Mesothelial cell of epicardium (in vitro differentiated cells): ENCODE results near the gene CGRRF1. TPM values are rescaled to one million over a fixed set of nuclear protein-coding genes. Genes with fewer than 3 reads are reported as not detected.

Source experiments
- DNase-seq, 2 experiments: peaks; one replicate each; pipeline ENCODE4 v3.0.0; 2021; ENCODE audit warnings: low spot score in 2 of 2; ENCODE audit not compliant: unreplicated experiment in 2 of 2
- H3K27ac Mint-ChIP-seq: 2 replicates; pipeline ENCODE4 v1.8.0; 2021; ENCODE audit warnings: mixed read lengths
- H3K27me3 Mint-ChIP-seq: 2 replicates; pipeline ENCODE4 v1.8.0; 2021; ENCODE audit warnings: low read depth, mixed read lengths
- H3K36me3 Mint-ChIP-seq: 2 replicates; pipeline ENCODE4 v1.8.0; 2021; ENCODE audit warnings: mixed read lengths
- H3K4me1 Mint-ChIP-seq: 2 replicates; pipeline ENCODE4 v1.8.0; 2021; ENCODE audit warnings: mixed read lengths
- H3K4me3 Mint-ChIP-seq: 2 replicates; pipeline ENCODE4 v1.8.0; 2021; ENCODE audit warnings: mild to moderate bottlenecking, moderate library complexity, mixed read lengths
- H3K9me3 Mint-ChIP-seq: 2 replicates; pipeline ENCODE4 v1.8.0; 2021; ENCODE audit warnings: mixed read lengths
- total RNA-seq: library from RNA; stranded (reverse); gene quantifications from 3 replicates; pipeline ENCODE4 v1.2.1, GENCODE V29; 2021
- TF ChIP-seq, protein P1 (sequence below): fragments of 200-600 bp; sonication (generic); IDR thresholded peaks from one replicate; pipeline ENCODE4 v1.5.0; 2021; ENCODE audit warnings: antibody characterized with exemption; ENCODE audit not compliant: unreplicated experiment

The CGRRF1 gene
- total RNA-seq, 1 donor from 2014 or later, result 17.1 TPM

DNA sequence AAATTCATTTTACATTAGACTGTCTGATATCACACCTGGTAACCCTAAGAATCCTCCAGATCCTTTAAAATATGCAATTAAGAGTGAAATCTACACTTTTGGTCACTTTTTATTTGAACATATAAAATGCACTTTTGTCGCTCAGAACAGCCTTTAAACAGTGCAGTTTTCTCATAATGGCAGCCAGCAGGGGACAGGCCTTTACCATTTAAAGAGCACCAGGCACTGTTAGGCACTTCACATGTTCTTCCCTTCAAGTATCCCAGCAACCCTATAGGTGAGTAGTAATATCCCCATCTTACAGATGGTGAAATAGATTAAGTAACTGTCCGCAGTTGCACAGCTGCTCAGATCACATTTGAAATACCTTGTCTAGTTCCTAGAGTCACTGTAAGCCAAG, 45.9 kb downstream of the CGRRF1 start:
- Mint-ChIP-seq H3K27me3 (no peaks in the 10 kb centered on the region), H3K4me1 (no peaks in the 10 kb centered on the region), H3K4me3 (no peak overlapping the region), H3K27ac (no peak overlapping the region), H3K36me3 (no peaks in the 10 kb centered on the region), H3K9me3 (no peaks in the 10 kb centered on the region)
- DNase-seq, result no peak
- TF ChIP-seq, protein P1, sequence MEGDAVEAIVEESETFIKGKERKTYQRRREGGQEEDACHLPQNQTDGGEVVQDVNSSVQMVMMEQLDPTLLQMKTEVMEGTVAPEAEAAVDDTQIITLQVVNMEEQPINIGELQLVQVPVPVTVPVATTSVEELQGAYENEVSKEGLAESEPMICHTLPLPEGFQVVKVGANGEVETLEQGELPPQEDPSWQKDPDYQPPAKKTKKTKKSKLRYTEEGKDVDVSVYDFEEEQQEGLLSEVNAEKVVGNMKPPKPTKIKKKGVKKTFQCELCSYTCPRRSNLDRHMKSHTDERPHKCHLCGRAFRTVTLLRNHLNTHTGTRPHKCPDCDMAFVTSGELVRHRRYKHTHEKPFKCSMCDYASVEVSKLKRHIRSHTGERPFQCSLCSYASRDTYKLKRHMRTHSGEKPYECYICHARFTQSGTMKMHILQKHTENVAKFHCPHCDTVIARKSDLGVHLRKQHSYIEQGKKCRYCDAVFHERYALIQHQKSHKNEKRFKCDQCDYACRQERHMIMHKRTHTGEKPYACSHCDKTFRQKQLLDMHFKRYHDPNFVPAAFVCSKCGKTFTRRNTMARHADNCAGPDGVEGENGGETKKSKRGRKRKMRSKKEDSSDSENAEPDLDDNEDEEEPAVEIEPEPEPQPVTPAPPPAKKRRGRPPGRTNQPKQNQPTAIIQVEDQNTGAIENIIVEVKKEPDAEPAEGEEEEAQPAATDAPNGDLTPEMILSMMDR, result no peak

DNA sequence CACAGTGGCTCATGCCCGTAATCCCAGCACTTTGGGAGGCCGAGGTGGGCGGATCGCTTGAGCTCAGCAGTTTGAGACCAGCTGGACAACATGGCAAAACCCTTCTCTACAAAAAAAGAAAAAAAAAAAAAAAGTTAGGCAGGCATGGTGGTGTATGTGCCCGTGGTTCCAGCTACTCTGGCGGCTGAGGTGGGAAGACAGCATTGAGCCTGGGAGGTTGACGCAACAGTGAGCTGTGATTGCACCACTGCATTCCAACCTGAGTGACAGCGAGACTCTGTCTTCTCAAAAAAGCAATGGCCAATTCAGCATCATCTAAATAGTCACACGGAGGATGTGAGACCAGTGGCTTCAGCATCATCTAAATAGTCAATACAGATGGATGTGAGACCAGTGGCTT, 46.8 kb downstream of the CGRRF1 start:
- H3K27ac Mint-ChIP-seq, result no peak overlapping the region
- DNase-seq, result no peak
- H3K36me3 Mint-ChIP-seq, result no peaks in the 10 kb centered on the region
- TF ChIP-seq, protein P1, result no peak
- H3K27me3 Mint-ChIP-seq, result no peaks in the 10 kb centered on the region
- H3K9me3 Mint-ChIP-seq, result no peaks in the 10 kb centered on the region
- no peaks in the 10 kb centered on the region for H3K4me1 Mint-ChIP-seq
- H3K4me3 Mint-ChIP-seq, result no peak overlapping the region

DNA sequence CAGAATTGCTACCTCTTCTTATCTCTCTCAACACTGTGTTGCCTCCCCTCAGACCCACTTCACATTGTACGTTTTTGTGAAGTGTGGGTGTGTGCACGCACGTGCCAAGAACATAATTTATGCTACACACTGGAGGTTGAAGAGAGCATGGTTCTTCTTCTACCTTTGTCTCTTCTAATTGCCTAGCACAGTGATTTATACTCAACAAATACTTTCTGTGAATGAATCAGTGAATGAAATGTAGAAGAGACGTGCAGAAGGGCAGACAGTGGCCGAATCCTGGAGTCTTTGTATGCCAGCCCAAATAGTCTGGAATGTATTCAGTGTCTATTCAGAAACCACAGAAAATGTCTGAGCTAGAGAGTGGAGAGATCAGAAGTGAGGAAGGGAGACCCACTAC, 52.6 kb downstream of the CGRRF1 start:
- Mint-ChIP-seq H3K4me1 (peaks cover 15% of the 10 kb centered on the region), H3K27me3 (no peaks in the 10 kb centered on the region), H3K36me3 (no peaks in the 10 kb centered on the region), H3K27ac (peak overlapping the region; percentile 64), H3K9me3 (no peaks in the 10 kb centered on the region), H3K4me3 (no peak overlapping the region)
- TF ChIP-seq, protein P1, result no peak
- no peak for DNase-seq

DNA sequence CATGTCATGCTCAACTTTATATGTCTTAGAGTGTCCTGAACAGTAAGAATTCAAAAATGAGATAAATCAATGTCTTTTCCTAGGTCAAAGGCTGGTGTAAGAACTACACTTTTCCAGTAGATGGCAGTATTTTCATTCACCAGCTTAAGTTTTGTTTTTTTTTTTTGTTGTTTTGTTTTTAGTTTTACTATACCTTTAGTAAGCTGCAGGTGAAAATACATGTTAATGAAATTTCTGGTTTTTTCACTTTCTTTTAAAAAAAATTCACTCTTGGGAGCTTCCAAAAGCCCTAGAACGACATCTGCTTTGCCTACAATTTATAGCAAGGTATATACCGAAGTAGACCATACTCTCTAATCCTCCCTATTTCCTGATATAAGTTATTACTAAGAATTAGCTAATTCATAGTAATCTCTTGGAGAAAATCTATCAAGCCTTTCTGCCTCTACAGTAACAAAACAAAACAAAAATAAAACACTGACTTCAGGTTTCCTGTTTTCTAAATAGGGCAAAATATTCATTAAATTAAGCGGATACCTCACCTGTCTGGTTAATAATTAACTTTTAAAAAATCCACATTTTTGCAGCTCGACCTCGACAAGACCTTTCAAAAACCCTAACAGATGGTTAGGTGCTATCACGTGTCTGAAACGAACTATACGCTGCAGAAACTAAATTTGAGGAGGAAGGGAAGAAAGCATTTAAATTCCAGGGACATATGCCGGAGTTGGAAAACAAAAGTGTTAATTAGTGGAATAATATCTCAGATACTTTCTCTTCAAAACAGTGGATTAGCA, 54.6 kb downstream of the CGRRF1 start:
- peak overlapping the region; percentile 97 for H3K27ac Mint-ChIP-seq
- no peaks in the 10 kb centered on the region for H3K36me3 Mint-ChIP-seq
- TF ChIP-seq, protein P1, result peak; percentile 93
- DNase-seq, result no peak
- H3K4me1 Mint-ChIP-seq, result peaks cover 25% of the 10 kb centered on the region
- peak overlapping the region; percentile 83 for H3K4me3 Mint-ChIP-seq
- no peaks in the 10 kb centered on the region for H3K9me3 Mint-ChIP-seq
- no peaks in the 10 kb centered on the region for H3K27me3 Mint-ChIP-seq

DNA sequence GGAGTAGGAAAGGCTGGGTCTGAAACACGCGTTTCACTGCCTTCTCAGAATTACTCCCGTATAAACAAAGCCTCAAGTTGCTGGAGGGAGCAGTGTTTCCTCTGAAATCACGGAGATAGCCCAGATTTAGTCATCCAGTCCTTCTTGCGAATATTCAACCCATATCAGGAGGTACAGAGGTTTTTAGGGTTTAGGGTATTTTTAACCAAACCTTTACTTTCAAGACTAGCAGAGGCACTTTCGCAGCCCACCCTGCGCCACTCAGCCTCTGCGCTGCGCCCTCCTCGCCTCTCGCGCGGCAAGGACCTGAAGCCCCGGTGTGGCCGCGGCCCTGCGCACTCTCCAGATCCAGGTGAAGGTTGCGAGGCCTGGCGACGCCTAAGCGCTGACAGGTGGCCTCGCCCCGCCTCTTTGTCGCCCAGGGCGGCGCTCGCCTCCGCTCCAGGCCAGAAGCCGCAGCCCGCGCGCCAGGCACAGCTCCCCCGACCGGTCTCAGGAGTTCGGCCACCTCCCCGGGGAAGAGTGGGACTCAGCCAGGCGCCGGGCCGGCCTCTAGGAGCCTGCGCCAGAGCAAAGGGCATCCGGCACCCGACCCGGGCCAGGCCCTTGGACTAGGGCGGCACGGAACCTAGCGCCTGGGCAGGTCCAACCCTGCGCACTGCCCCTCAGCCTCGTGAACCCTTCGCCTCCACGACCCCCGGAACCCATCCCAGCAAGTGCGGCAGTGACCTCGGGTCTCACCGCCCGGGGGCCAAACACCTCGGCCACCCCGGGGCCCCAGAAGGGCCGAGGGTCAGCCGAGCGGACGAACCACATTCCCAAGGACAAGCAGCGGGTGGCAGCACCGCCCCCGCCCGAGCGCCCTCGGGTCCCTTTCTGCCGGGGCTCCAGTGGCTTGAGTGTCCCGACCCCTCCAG, 55.4 kb downstream of the CGRRF1 start:
- H3K4me3 Mint-ChIP-seq, result peak overlapping the region; percentile 83
- H3K27ac Mint-ChIP-seq, result peak overlapping the region; percentile 97
- TF ChIP-seq, protein P1, result no peak
- H3K27me3 Mint-ChIP-seq, result no peaks in the 10 kb centered on the region
- H3K36me3 Mint-ChIP-seq, result no peaks in the 10 kb centered on the region
- peak; percentile 39 to 61 for DNase-seq
- H3K4me1 Mint-ChIP-seq, result peaks cover 32% of the 10 kb centered on the region
- H3K9me3 Mint-ChIP-seq, result no peaks in the 10 kb centered on the region
